ENCODE data around the gene FOXN4.
"Not testable (repeated sequence)": the region's sequence is repeated elsewhere in the genome, so short reads cannot be mapped to it uniquely, and the experiment has no call there.

Gene FOXN4, protein sequence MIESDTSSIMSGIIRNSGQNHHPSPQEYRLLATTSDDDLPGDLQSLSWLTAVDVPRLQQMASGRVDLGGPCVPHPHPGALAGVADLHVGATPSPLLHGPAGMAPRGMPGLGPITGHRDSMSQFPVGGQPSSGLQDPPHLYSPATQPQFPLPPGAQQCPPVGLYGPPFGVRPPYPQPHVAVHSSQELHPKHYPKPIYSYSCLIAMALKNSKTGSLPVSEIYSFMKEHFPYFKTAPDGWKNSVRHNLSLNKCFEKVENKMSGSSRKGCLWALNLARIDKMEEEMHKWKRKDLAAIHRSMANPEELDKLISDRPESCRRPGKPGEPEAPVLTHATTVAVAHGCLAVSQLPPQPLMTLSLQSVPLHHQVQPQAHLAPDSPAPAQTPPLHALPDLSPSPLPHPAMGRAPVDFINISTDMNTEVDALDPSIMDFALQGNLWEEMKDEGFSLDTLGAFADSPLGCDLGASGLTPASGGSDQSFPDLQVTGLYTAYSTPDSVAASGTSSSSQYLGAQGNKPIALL

DNA sequence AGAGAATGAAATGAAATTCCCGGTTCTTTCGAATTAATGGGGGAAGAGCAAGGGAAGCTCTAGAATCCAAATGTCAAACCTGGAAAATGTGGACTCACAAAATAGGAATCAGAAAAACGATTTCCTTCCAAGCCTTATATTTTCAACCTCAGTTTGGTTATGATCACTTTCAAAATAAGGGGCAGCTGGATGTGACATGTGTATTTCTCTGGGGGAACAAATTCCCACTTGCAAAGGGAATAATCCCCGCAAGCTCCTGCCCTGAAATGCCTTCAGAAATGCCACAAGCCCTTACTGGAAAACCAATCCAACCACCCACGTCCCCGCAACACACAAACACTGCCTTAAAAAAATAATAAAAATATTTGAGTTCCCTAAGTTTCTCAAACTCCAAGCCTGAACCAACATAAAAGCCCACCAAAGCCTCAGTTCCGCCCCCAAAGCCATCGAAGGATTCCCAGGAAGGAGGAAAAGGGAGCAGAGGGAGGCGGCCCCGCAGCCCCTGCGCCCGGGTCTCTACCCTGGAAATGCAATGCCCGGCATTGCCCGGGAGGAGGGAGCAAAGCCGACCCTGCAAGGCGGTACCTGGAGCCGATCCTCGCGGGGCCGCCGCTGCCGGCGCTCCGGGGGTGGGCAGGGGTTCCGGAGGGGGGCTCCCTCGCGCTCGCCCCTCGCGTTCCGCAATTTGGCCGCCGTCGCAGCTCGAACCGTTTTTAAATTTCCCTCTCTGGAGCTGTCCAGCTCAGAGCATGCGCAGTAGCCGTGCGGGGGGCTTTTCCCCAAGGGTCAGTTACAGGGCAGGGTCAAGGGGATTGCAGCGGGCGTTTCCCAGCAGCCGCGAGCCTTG lies at the start of gene FOXN4:
Gene FOXN4, minus strand, starts transcription at position 751 of the 847 bp plus-strand sequence. CDS start 963 bp downstream, outside the sequence.
- DNase-seq, result no peak

DNA sequence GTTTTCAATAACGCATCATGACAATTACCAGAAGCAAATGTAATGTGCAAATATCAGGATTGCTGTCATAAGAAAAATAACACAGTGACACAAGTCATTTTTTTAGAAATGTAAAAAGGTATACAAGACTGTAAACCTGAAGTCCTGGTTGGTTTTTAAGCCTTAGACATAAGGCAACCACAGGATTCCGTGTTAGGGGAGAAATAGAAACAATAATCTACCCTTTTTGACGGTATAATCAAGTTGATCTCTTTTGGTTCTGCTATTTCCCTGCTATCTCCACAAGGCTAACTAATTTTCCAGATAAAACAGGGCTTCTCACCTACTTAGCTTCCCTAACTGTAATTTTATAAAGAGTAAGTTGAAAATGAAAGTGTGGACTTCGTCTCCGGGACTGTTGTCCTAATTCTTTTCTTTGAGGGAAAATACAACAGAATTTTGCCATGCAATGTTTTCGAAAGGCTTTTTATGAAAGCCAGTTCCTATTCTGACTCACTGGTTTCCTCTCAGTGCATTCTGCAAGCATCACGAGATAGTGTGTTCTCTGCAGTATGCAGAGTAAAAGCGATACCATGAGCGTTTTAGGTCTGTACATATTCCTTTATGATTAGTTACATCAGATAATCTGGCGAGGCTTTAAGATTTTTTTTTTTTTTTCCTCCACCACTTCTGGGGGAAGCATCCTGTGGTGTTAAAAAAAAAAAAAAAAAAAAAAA lies 49.2 kb upstream of the FOXN4 start:
- DNase-seq, result peak; percentile 87

DNA sequence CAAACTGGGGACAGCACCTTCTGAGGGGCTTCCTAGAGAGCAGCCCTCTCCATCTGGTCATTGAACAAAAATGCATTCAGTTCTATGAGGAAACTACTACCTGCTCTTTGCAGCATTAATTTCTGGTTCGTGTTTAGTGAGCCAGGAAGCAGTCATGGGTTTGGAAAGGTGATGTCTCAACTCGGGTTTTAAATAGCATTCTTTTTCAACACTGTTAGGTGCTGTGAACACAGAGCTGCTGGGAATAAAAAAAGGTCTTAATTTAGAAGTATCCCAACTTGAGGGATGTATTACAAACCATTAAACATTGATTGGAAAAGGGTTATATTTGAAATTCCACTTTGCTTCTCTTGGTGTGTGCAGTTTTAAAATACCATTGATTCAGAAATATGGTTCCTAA lies 47.9 kb upstream of the FOXN4 start:
- no peak for DNase-seq

DNA sequence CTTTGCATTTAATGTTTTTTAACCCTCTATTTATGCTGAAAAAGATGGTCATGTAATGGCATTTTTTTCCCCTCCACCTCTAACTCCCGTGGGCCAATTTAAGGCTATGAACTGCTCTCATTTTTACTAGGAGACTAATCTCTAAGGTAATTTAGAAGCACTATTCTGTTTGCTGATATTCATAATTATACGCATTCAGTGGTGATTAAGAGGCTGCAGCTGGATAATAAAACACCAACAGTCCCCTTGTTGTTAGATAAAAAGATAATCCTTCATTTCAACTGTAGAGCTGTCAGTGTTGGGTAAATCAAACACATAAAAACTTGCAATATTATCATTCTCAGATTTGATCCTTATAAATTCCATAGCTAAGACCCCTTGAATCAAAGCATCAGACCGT lies 47.5 kb upstream of the FOXN4 start:
- DNase-seq, result no peak

DNA sequence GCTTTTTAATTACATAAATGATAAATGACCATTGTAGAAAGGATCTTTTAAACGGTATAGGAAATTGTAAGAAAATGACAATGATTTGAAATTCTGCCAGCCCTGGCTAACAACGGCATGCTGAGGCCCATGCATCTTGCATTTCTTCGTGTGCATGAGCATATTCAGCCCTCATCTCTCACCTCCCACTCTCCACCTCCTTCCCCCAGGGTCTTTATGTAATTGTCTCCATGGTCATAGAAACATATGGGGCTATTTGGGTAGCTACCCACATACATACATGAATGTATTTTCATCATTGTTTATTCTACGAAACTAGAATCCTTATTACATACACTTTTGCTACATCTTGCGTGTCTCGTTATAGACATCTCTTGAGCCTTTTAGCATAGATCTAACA lies 43.1 kb upstream of the FOXN4 start:
- DNase-seq, result no peak

DNA sequence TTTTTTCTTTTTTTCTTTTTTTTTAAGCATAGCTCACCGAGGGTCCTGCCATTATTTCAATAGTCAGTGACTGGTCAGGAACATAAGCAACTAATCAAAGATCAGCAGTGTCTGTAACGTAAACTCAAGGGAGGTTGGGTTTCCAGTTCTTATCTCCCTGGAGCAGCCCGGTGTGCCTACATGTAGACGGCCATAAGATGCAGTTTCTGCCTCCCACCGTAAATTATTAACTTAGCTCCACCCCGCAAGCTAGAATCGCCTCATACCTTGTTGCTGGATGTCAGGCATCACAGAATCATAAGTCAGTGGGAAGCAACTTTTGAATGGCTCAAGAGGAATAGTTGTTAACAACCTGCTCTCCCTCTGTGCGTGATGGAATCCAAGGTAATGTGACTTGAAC lies 38.5 kb upstream of the FOXN4 start, which contains the start of gene MYO1H:
Gene MYO1H, plus strand, starts transcription at position 312 of the 400 bp plus-strand sequence. Its CDS starts 61 bp downstream, at position 373.
- no peak for DNase-seq

DNA sequence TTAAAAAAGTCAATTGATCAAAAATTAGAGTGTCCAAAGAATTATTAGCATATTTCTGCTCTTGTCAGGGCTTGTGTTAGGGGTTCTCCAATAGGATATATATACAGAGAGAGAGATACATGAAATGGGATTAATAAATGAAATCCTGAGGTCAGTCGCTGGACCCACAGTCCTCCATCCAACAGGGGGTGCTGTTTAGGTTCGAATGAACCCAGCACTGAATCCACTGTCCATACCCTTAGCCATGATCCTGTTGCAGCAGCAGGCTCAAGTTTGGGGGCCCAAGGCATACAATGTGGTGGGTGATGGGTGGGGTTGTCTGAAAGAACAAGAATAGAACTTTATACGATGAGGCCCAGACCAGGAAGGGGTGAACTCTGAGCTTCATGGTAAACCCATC lies 37.8 kb upstream of the FOXN4 start:
- peak; percentile 53 for DNase-seq

DNA sequence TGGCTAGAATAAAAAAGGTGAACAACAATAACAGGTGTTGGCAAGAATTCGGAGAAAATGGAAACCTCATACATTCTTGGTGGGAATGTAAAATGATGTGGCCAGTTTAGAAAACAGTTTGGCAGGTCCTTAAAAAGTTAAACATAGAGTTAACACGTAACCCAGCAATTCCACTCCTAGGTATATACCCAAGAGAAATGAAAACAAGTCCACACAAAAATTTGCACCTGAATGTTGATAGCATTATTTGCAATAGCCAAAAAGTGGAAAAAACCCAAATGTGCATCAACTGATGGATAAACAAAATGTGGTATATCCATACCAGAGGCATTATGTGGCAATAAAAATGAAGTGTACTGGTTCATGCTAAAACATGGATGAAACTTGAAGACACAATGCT lies 36.3 kb upstream of the FOXN4 start:
- no peak for DNase-seq

DNA sequence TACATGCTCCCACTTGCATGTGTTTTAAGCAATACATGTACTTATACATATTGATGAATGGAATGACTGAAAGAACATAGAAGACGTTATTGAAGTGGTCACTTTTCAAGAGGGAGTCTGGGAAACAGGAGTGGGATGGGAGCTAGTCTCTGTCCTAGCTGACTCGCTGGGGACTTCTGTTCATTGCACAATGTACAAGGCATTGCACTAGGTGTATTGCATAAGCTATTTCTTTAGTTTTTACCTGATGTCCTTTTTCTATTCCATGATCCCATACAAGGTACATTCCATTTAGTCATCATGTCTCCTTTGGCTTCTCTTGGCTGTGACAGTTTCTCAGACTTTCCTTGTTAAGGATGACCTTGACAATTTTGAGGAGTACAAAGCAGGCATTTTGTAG lies 34.6 kb upstream of the FOXN4 start:
- no peak for DNase-seq

DNA sequence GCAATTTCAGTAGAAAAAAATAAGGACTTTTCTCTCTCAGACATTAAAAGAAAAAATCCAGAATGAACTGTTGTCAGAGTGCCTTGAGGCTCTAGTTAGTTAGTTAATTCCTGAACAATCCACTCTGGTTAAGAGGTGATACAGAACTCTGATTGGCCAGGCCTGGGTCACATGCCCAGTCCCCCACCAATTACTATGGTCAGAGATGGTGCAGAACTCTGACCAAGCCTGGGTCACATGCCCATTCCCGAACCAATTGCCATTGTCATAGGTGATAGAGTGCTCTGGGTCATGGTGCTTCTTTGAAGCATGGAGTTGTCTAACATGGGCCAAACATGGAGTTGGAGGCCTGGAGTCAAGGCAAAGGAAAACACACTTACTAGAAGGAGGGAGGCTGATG lies 27.5 kb upstream of the FOXN4 start:
- DNase-seq, result no peak

DNA sequence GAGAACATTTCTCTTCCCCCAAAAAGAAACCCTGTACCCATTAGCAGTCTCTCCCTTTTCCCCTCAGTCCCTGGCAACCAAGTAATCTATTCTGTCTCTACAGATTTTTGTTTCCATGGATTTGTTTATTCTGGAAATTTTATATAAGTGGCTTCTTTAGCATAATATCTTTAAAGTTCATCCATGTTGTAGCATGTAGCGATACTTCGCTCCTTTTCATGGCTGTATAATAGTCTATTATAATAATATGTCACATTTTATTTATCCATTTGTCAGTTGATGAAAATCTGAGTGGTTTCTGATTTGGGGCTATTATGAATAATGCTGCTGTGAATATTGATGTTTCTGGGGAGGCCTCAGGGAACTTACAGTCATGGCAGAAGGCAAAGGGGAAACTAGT lies 25.8 kb upstream of the FOXN4 start:
- no peak for DNase-seq

DNA sequence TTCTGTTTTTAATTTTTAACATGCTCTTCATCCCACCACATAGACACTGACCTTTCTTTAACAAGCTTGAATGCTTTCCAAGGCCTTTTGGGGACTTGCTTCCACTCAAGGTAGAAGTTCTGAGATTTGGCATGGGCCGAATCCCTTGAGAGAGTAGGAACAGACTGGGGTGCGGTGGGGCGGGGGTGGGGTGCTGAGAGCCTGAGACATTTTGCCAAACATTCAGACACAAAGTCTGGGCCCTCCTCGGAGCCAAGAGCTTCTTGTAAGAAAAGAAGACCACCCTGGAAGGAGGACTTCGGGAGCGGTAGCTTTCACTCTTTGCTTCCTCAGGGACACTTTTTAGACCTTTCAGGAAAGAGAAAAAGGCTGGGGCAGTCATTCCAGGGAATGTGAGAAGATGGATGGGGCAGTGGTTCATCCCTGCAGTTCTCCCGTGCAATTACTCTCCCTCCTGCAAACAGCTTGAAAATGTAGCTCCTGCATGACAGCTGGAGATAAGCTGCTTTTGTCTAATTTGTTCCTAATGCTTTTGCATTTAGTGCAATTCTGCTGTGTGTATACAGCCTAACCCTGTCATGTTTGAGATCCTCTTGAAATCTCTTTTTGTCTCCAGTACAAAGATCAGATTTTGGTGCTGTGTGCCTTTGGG lies 22.3 kb upstream of the FOXN4 start:
- DNase-seq, result no peak

DNA sequence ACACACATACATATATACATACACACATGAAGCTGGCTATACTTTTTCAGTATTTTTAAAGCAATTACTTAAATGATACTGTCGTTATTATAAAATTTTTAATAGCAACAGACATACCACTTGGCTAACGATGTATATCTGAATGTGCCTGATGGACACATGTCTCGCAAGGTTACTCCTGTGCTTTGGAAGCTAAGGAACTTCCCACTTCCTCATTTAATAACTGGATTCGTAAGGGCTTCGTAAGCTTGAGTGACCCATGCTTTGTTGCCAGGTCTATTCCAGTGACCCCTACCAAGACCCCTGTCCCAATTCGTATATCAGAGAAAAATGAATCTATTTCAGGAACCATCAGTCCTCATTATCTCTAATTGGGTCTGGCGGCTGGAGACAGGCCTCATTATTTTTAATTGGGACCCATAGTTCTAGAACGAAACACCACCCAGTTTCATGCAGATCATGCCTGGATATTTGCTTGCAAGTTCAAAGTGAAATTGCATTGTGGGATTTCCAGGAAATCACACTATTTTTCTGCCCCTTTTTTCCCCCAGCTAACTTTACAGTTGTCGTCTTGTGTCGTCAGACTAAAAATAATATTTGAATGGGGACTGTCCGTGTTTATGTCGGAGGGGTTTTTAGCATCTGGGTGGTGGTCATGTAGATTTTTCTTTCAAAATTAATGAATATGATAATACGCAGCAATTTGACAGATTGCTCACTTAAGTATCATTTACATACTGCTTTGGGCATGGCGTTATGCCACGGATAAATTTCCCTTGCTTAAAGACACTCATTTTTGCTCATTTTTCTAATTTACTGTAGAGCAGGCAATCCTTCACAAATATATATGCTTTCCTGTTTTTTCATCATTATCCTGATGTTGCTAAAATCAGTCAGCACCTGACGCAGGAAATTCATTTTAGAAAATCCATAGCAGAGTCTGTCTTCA lies 21.5 kb upstream of the FOXN4 start:
- DNase-seq, result no peak

DNA sequence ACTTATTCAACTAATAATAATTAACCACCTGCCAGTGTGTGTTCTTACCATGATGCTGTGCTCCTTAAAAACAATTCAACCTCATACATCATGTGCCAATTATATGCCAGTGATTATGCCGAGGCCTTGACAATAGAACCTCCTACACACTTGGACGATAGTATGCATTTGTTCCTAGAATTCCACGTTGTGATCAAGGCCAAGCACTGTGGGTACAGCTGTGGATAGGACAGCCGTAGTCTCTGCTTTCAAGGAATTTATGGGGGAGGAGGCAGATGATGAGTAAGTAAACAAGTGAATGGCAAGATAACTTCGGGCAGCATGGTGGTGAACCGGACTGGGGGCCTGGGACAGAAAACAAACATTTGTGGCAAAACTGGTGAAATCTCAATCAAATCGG lies 20.6 kb upstream of the FOXN4 start:
- no peak for DNase-seq

DNA sequence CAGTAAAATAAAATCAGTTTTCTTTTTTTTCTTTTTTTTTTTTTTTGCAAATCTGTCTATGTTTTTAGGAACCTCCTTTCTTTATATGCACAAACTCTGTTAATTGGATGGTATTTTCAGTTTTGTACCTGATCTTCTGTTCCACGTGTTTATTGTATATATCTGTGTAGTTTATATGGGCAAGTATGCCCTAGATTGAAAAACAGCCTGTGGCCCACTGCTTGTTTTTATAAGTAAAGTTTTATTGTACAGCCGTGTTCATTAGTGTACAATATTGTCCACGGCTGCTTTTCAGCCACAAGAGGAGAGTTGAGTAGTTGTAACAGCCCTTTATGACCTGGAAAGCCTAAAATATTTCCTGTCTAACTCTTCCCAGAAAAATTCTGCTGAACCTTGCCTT lies 19.9 kb upstream of the FOXN4 start:
- no peak for DNase-seq

DNA sequence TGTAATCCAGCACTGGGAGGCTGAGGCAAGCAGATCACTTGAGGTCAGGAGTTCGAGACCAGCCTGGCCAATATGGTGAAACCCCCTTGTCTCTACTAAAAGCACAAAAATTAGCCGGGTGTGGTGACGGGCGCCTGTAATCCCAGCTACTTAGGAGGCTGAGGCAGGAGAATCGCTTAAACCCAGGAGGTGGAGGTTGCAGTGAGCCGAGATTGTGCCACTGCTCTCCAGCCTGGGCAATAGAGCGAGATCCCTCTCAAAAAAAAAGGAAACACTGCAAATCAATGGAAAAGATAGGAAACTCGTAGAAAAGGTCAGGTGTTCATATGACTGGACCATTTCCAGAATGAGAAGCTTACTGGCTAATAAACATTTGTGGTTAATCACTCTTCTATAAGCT lies 12.2 kb upstream of the FOXN4 start:
- DNase-seq, result not testable (repeated sequence)

DNA sequence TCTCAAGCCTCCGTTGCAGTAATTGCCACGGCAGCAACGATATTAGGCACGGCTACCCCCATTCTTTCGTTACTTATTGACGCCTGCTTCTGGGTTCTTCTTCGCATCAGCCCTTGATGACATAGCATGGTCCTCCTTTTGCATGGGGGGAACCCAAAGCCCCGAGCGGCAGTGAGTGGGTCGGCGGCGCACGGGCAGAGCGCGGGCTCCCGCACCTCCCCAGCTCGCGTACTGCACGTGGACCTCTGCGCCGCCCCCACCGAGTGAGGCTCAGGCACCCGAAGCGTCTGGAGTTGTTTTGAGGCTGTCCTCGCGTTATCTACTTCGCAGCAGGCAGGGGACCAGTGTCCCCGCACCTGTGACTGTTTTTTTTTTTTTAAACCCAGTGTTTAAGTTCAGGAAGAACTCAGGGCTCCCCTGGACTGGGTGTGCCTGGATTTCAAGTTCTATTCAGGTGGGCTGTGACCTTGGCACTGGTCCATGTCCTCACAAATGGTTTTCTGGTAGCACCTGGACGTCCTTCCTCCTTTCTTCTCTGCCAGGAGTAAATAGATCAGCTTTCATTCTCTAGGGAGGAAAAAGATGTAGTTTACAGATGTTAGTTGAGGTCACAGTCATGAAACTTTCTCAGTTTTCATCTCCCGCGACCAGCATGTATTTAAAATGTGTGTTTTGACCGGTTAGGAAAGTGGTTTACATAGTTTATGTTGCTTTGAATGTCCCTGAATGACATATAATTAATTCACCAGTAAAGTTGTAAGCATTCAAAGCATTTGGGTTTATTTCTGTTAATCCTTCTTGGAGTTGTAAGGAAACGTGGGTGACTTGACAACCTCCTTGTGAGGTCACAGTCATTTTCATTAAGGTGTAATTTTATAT lies 1.4 kb upstream of the FOXN4 start:
- no peak for DNase-seq

DNA sequence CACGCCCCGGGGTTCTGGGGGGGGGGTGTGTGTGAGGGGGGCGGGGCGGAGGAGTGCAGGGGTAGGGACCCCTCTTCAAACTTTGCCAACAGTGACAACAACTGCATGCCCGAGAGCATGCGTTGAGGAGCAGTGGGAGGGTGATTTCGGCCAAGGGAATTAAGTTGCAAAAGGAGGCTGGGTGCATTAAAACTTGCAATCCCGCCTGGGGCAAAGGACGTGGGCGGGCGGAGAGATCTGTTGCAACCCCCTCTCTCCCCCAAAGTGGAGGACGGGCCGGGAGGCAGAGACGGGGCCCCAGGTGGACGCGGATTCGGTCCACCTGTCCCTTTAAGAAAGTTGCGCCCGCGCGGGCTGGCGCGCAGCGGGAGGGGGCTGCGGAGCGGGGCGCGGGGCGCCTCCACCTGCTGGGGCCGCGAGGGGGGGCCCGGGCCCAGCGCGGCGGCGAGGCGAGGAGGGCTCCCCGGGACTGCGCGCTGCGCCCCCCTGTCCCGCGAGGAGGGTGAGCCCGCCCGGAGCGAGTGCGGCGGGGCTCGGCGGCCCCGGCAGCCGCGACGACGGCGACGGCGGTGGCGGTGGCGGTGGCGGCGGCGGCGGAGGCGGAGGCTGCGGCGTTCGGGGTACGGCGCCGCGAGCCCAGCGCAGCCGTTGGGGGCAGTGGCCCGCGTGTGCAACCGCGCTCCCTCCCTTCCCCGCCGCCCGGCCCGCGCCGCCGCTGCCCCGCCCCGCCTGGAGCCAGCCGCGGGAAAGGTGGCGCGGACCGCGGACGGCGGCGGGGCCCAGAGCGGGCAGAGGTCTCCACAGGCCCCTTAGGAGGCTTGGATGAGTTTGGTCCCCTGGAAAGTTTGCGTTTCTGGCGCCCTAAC lies 530 bp upstream of the FOXN4 start:
- no peak for DNase-seq

DNA sequence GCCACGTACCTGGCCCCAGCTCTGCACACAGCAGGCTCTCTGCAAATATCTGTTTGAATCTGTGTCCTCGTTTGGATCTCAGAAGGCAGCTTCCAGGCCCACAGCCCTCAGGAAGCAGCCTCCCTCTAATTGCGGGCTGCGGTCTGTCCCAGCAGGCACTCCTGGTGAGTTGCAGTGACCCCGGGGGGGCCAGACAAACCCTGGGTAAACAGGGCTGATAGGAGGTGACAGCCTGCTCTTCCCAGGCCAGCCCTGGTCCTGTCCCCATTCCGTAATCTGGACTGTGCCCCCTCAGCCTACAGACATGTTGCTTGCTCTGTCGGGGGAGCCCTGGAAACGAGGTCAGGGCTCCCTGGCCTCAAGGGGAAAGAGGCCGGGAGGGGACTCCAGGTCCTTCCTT lies 2.0 kb downstream of the FOXN4 start:
- DNase-seq, result no peak

Measured in activated CD4-positive, alpha-beta T cell treated with anti-CD3 and anti-CD28 coated beads, Interleukin-2, Interleukin-6, amounts not matched to agents 100 ng/mL and 50 ng/mL, durations not matched to agents 16 hours and 8 hours (primary cell).